ENCODE results near the gene CCDC187.

CCDC187 gene

DNA sequence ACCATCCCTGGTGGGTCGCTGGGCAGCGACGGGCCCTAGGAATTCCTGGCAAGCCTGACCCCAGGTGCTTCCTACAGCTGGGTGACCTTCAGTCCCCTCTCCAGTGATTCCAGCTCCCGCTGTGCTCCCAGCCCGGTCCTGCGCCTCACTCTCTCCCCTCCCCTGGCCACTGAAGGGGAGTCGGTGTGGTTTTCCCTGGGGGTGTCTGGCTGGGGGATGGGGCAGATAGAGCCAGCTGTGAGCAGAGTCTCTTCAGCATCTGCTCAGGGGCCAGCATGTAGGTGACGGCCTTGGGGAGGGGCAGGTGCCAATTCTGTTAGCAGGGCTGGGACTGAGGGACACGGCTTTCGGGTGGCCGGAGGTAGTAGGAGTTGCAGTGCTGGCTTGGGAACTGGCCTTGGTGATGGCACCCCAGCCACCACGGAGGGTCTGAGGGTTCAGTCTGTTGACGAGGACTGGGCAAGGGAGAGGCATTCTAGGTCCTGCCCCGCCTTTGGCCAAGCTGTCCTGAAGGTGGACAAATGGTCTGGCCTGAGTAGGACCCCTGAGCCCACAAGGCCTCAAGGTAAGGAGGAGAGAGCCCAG is 26.6 kb upstream of the CCDC187 start:
- H3K27me3 ChIP-seq (ENCODE audit: insufficient read depth, low read length, poor library complexity) = peaks cover 1% of the 10 kb centered on the region
- H3K27ac ChIP-seq (ENCODE audit: low read length) = no peak overlapping the region
- no peak for ATAC-seq (ENCODE audit: insufficient read depth, low read depth)
- no peak overlapping the region for H3K4me2 ChIP-seq (ENCODE audit: insufficient read depth, low read length)
- peaks cover 21% of the 10 kb centered on the region for H3K4me1 ChIP-seq (ENCODE audit: insufficient read depth, low read length)
- no peak overlapping the region for H2AFZ ChIP-seq (ENCODE audit: low read depth, low read length)
- no peaks in the 10 kb centered on the region for H3K79me2 ChIP-seq (ENCODE audit: insufficient read depth, low read length)
- no peak for DNase-seq
- H3K9ac ChIP-seq (ENCODE audit: low read depth, low read length) = no peak overlapping the region
- H3K4me3 ChIP-seq (ENCODE audit: low read depth in 1 of 2, low read length in 2 of 2) = no peak overlapping the region
- no peak for TF ChIP-seq CTCF (IDR thresholded peaks at IDR 0.05; ENCODE audit: borderline replicate concordance, extremely low read depth, low read length, poor library complexity, severe bottlenecking)
- no peak for TF ChIP-seq EZH2 (IDR thresholded peaks at IDR 0.05; ENCODE audit: borderline replicate concordance, low read depth, low read length, severe bottlenecking)
- H4K20me1 ChIP-seq (ENCODE audit: insufficient read depth, low read length) = peaks cover 19% of the 10 kb centered on the region; the same call in 1 of the 2 replicates
- H3K9me3 ChIP-seq (ENCODE audit: insufficient read depth, low read length, severe bottlenecking) = no peaks in the 10 kb centered on the region
- no peaks in the 10 kb centered on the region for H3K36me3 ChIP-seq (ENCODE audit: insufficient read depth, low read length)

- Histone ChIP-seq H3K4me2 (ENCODE audit: insufficient read depth, low read length) (no peak overlapping the region), H4K20me1 (ENCODE audit: insufficient read depth, low read length) (peaks cover 19% of the 10 kb centered on the region; the same call in 1 of the 2 replicates), H3K4me1 (ENCODE audit: insufficient read depth, low read length) (peaks cover 21% of the 10 kb centered on the region)
Measured at GRCh38 chr9:136329636-136330405, 25.9 kb upstream of the CCDC187 start.

DNA sequence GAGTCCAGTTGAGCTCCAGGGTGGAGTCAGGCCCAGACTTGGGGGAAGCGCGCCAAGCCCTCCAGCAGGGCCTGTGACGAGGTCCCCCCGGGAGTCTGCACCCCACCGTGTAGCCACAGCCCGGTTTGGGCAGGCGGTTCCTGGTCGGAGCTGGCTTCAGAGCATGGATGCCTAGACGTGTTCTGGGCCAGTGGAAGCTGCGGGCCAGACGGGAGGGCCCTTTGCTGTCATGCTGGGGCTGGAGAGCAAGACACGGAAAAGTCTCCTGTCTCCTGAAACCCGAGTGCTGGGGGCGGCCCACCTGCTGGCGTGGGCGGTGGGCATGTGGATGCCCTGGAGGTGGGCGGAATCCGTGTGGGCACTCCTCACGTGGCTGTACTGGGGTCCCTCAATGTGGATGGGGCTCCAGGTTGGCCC is 25.3 kb upstream of the CCDC187 start:
- peaks cover 19% of the 10 kb centered on the region; the same call in 1 of the 2 replicates for H4K20me1 ChIP-seq (ENCODE audit: insufficient read depth, low read length)
- H3K9me3 ChIP-seq (ENCODE audit: insufficient read depth, low read length, severe bottlenecking) = no peaks in the 10 kb centered on the region
- H3K27me3 ChIP-seq (ENCODE audit: insufficient read depth, low read length, poor library complexity) = peaks cover 9% of the 10 kb centered on the region
- no peaks in the 10 kb centered on the region for H3K79me2 ChIP-seq (ENCODE audit: insufficient read depth, low read length)
- DNase-seq (no peak), ATAC-seq (ENCODE audit: insufficient read depth, low read depth) (no peak)
- H3K4me3 ChIP-seq (ENCODE audit: low read depth in 1 of 2, low read length in 2 of 2) = no peak overlapping the region; a peak in 1 of 4 replicates
- no peaks in the 10 kb centered on the region for H3K36me3 ChIP-seq (ENCODE audit: insufficient read depth, low read length)
- H3K27ac ChIP-seq (ENCODE audit: low read length) = no peak overlapping the region
- no peak overlapping the region for H2AFZ ChIP-seq (ENCODE audit: low read depth, low read length)
- peak overlapping the region; percentile 77 for H3K4me2 ChIP-seq (ENCODE audit: insufficient read depth, low read length)
- peak overlapping the region; percentile 62; the same call in 1 of the 2 replicates for H3K9ac ChIP-seq (ENCODE audit: low read depth, low read length)
- TF ChIP-seq CTCF (IDR thresholded peaks at IDR 0.05; ENCODE audit: borderline replicate concordance, extremely low read depth, low read length, poor library complexity, severe bottlenecking) (no peak), EZH2 (IDR thresholded peaks at IDR 0.05; ENCODE audit: borderline replicate concordance, low read depth, low read length, severe bottlenecking) (no peak)
- peaks cover 21% of the 10 kb centered on the region for H3K4me1 ChIP-seq (ENCODE audit: insufficient read depth, low read length)

More at GRCh38 chr9:136329636-136330405, 25.9 kb upstream of the CCDC187 start:
- Histone ChIP-seq H3K9me3 (ENCODE audit: insufficient read depth, low read length, severe bottlenecking) (no peaks in the 10 kb centered on the region), H3K36me3 (ENCODE audit: insufficient read depth, low read length) (no peaks in the 10 kb centered on the region), H2AFZ (ENCODE audit: low read depth, low read length) (no peak overlapping the region), H3K27ac (ENCODE audit: low read length) (no peak overlapping the region), H3K27me3 (ENCODE audit: insufficient read depth, low read length, poor library complexity) (peaks cover 5% of the 10 kb centered on the region), H3K4me3 (ENCODE audit: low read depth in 1 of 2, low read length in 2 of 2) (no peak overlapping the region), H3K79me2 (ENCODE audit: insufficient read depth, low read length) (no peaks in the 10 kb centered on the region), H3K9ac (ENCODE audit: low read depth, low read length) (no peak overlapping the region)
- TF ChIP-seq EZH2 (IDR thresholded peaks at IDR 0.05; ENCODE audit: borderline replicate concordance, low read depth, low read length, severe bottlenecking) (no peak), CTCF (IDR thresholded peaks at IDR 0.05; ENCODE audit: borderline replicate concordance, extremely low read depth, low read length, poor library complexity, severe bottlenecking) (no peak)
- no peak for DNase-seq
- no peak for ATAC-seq (ENCODE audit: insufficient read depth, low read depth)
